Erythroblast (primary cell): ENCODE data around the gene IDE.

Experiments
- GATA1 ChIP-seq: IDR thresholded peaks from 2 replicates; pipeline ENCODE4 v1.6.1; 2011; ENCODE audit warnings: low read depth, mild to moderate bottlenecking, control low read depth, low read length, moderate library complexity
- POLR2A ChIP-seq: IDR thresholded peaks from 2 replicates; pipeline ENCODE4 v1.6.1; 2011; ENCODE audit warnings: mild to moderate bottlenecking, low read length

GRCh38 chr10:92480413-92480812, 93.5 kb downstream of the IDE start:
- no peak for TF ChIP-seq POLR2A
- no peak for TF ChIP-seq GATA1
